GM19351 (cell line): ENCODE data around the gene CC2D1B.
"Not testable (repeated sequence)": the region's sequence is repeated elsewhere in the genome, so short reads cannot be mapped to it uniquely, and the experiment has no call there.

ENCODE experiments used
- ATAC-seq: cut with Tn5 transposase; IDR thresholded peaks from one replicate; pipeline ENCODE4 v1.9.1; 2021; ENCODE audit warnings: mild to moderate bottlenecking, moderate library complexity; ENCODE audit not compliant: unreplicated experiment

CC2D1B gene, protein sequence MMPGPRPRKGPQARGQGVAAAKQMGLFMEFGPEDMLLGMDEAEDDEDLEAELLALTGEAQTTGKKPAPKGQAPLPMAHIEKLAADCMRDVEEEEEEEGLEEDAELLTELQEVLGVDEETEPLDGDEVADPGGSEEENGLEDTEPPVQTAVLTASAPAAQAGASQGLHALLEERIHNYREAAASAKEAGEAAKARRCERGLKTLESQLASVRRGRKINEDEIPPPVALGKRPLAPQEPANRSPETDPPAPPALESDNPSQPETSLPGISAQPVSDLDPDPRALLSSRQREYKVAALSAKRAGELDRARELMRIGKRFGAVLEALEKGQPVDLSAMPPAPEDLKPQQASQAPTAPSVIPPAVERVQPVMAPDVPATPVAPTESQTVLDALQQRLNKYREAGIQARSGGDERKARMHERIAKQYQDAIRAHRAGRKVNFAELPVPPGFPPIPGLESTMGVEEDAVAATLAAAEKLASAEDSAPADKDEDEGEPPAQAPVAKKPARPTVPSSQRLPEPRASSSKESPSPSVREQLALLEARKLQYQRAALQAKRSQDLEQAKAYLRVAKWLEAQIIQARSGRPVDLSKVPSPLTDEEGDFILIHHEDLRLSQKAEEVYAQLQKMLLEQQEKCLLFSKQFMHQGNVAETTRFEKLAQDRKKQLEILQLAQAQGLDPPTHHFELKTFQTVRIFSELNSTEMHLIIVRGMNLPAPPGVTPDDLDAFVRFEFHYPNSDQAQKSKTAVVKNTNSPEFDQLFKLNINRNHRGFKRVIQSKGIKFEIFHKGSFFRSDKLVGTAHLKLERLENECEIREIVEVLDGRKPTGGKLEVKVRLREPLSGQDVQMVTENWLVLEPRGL

DNA sequence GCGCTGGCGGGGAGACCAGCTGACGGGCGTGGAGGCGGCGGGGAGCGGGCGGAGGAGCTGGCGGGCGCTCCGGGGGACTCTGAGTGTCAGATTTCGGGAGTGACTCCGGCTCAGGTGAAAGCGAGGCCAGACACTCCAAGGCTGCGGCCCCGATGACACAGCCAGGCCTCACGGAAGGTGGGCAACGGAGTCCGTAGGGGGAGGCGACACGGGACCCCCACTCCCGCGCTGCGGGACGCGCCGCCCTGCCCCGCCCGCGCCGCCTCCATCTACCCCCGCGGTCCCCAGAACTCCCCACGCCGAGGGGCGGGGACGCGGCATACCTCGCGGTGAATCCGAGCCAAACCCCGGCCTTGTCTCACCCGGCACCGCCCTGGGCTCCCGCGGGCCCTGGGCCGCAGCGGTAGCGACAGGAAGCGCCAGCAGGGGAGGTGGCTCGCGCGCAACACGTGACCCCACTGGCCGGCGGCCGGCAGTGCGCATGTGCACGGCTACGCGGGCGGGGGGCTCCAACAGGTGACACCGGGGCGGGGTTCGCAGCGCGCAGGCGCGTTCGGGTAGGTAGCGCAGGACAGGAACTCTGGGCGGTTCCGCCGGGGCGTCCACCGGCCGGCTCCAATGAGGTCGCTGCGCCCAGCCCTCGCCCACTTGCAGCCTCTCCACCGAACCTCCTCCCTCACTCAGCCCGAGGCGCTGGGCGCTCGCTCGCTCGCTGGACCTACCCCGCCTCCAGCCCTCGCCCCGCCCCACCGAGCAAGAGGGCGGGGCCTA is at the start of gene CC2D1B:
Gene CC2D1B (minus strand): TSS at position 460 of the 771 bp plus-strand sequence. CDS start 1,585 bp downstream, outside the sequence.
- ATAC-seq = peak; percentile 92

DNA sequence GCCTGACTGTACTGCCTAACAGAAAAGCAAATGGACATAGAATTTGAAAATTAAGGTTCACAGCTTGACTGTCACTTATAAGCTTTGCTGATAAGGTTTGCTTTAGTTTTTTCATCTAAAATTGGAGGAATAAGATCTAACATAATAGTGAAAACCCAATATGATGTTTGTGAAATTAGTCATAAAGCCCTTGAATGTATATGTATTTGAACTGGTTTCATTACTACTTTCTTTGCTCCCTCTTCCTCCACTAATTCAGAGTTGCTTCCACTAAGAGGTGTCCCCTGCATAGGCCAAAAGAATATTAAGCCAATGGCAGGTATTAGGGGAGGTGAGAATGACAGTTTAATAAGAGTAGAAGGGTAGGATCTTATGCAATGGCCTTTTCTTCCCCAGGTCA is 48.9 kb upstream of the CC2D1B start:
- no peak for ATAC-seq

DNA sequence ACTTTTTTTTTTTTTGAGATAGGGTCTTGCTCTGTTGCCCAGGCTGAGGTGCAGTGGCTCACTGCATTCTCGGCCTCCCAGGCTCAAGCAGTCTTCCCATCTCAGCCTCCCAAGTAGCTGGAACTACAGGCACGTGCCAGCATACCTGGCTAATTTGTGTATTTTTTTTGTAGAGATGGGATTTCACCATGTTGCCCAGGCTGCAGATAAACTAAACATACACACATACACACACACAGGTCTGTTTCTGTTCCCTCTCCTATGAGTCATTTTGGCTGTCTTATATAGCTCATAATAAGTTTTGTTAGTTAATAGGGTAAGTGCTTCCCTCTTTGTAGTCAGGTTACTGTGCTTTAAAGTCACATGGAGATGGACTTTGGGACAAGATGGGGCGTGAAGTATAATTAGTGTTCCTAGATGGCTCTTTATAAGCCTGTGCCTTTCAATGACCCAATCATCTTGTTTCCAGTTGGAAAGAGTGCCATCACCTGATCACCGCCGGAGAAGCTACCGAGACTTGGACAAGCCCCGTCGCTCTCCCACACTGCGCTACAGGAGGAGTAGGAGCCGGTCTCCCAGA is 47.5 kb upstream of the CC2D1B start:
- ATAC-seq = no peak

DNA sequence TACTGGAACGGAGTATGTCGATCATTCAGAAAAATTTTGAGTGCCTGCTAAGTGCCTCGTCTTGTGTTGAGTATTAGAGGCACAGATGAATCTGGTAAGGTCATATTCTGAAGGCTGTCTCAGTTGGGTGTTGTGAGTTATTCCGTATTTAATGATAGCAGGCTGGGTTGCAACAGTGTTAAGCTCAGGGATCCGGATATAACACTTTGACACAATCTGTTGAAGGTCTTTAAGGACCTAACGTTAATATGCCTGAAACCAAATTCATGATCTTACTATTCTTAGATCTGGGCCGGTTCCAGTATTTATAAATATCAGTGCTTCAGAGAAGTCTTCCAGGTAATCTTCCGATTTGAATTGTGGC is 39.0 kb upstream of the CC2D1B start:
- no peak for ATAC-seq

DNA sequence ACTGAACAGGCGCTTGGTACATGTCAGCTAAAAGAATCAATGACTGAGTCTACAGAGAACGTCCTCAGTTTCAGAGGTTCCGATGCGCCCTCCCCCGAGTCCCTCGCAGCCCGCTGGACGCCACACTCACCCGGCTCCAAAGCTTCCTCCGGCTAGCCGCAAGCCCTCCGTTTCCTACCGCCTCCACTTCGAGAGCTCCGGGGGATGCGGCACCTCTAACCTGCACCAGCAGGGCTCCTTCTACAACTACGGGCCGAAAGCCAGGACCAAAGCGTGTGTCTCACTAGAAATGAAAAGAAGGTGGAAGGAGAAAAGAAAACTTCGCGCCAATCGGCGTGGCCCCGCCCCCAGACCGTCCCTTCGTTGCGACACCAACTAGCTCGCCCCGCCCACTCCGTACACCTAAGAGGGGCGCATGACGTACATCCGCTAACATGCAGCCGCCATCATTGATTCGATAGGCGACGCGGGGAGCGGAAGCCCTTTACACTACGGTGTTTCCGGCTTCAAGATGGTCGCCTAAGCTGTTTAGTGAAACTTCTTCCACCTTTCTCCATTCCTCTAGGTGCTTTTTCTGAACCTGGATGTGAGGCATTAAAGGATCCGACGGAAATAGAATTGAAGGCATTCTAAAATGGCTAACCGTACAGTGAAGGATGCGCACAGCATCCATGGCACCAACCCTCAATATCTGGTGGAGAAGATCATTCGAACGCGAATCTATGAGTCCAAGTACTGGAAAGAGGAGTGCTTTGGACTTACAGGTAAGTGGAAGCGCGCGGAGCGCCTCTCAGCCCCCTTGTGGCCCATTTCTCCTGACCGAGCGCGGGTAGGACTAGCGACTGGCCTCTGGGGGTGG is 38.3 kb upstream of the CC2D1B start, which contains the start of the genes ORC1 and PRPF38A:
Gene ORC1 (minus strand): TSS at position 308 of the 859 bp plus-strand sequence. CDS start 2,200 bp downstream, outside the sequence.
Gene PRPF38A (plus strand): TSS at position 487 of the 859 bp plus-strand sequence. CDS start 148 bp downstream, at position 635.
- ATAC-seq = peak; percentile 87

DNA sequence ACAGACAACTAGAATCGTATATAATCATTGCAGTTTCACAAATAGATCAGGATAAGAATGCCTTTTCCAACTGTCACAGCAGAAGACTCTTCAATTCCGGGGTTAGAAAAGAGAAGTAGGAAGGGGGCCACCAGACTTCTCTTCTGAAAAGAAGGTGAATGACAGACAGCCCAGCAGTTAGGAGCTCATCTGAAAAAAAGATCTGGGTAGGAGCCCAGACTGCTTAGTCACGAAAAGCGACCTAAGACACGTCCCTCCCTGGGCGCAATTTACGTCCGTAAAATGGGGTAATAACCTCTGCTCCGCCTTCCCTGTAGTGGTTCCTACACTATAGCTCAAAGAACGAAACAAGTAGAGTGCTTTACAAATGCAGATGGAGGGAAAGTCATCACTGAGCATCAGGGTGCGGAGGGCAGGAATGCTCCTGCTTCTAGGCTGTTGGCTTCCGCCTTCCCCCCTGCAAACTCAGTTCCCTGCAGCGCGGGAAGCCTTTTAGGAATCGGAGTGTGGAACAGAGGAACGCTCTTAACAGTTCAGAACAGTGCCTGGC is 37.6 kb upstream of the CC2D1B start:
- peak; percentile 47 for ATAC-seq

DNA sequence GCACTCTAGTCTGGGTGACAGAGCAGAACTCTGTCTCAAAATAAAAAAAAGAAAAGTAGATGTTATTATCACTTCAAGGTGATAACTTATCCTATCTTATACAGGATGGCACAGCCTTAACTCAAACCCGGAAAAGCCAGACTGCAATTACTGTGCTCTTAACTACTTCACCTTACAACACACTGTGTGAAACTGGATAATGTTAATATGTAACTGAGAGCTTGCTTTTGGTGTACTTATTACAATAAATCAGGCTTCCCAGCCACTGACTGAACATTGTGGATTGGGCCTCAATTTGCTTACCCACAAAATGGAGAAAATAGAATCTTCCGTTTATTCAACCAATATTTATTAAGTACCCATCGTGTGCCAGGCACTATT is 36.8 kb upstream of the CC2D1B start:
- no peak for ATAC-seq

DNA sequence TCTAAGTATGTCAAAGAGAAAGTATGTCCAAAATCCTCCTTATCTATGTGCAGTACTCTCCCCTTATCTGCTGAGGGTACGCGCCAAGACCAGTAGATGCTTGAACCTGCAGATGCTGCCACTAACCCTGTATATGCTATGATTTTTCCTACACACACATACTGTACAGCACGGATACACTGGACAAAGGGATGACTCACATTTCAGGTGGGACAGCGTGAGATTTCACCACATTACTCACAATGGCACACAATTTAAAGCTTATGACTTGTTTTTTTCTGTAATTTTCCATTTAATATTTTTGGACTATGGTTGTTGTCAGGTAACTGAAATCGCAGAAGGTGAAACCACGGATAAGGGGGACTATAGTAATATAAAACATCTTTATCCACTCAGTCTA is 34.1 kb upstream of the CC2D1B start:
- ATAC-seq = no peak

DNA sequence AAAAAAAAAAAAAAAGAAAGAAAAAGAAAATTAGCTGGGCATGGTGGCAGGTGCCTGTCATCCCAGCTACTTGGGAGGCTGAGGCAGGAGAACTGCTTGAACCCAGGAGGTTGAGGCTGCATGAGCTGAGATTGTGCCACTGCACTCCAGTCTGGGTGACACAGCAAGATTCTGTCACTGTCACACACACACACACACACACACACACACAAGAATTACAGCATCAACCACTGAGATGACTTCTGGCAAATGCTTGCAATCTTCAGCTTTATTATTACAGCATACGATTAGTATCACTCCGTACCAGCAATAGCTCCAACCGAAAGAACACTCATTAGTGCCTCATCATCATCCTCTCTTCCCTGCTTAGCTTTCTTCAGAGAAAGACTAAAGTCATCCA is 33.6 kb upstream of the CC2D1B start:
- no peak for ATAC-seq

DNA sequence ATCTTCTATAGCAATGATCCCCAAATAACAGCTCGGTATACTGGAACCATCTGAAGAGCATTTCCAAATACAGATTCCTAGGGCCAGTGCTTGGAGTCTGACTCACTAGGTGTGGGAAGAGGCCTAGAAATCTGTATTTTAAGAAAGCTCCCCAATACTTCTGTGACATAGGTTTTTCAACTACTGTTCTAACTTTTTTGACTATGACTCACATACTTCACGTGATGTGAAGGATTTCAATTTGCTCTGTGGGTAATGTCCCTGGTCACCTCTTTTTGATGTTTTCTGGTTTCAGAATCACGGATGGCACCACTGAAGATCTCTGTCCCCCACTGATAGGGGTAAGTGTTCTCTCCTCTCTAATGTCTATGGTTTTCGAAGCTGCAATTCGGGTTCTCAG is 27.2 kb upstream of the CC2D1B start:
- ATAC-seq = no peak

DNA sequence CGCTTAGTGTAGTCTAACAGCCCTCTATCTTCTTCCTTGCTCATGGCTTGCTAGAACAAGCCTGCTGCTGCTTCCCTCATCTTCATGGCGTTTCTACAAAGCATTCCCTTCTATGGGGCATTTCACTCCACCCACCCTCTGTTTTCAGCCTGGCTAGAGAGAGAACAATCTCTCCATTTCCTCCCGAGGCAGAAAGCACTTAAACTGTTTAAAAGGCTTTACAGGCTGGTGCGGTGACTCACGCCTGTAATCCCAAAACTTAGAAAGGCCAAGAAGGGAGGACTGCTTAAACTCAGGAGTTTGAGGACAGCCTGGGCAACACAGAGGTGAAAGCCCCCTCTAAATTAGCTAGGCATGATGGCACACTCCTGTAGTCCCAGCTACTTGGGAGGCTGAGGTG is 20.5 kb upstream of the CC2D1B start:
- ATAC-seq = no peak

DNA sequence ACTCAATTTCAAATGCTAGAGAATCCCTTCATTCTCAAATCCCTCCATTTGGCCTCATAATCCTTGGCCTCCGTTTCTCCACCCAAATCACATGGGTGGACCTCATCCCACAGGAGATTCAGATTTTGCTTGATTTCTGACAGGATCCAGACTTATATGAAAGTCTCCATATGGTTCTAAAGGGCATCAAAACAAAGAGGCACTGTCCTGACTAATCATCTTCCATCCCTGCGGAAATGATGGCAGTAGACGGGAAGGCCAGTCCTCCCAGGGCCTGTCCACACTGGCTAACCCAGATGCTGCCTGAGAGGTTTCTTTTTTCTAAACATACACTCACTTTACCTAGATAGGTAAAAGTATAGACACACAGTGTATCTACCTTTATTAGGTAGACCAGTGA is 19.4 kb upstream of the CC2D1B start:
- ATAC-seq = no peak

DNA sequence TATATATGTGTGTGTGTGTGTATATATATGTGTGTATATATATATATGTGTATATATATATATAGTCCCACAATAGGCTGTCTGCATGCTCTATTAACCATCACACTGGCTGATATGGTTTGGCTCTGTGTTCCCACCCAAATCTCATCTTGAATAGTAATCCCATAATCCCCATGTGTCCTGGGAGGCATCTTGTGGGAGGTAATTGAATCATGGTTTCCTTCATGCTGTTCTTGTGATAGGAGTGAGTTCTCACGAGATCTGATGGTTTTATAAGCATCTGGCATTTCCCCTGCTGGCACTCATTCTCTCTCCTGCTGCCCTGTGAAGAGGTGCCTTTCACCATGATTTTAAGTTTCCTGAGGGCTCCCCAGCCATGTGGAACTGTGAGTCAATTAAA is 3.8 kb upstream of the CC2D1B start:
- not testable (repeated sequence) for ATAC-seq

DNA sequence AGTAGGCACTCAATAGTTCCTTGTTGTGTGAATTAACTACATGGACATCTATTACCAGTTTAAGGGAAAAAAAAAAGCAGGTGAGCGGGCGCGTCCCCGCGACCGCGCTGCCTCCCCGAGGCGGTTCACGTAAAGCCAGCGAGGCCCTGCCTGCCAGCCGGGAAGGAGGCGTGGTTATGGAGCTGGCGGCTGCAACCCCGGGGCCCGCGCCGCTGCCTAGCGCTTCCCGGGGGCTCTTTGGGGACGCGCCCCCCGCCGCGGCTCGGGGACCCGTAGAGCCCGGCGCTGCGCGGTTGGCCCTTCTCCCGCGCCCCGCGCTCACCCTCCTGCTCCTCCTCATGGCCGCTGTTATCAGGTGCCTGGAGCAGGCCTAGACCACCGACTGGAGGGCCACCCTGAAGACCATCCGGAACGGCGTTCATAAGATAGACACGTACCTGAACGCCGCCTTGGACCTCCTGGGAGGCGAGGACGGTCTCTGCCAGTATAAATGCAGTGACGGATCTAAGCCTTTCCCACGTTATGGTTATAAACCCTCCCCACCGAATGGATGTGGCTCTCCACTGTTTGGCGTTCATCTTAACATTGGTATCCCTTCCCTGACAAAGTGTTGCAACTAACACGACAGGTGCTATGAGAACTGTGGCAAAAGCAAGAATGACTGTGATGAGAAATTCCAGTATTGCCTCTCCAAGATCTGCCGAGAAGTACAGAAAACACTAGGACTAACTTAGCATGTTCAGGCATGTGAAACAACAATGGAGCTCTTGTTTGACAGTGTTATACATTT is 2.6 kb upstream of the CC2D1B start:
- no peak for ATAC-seq

DNA sequence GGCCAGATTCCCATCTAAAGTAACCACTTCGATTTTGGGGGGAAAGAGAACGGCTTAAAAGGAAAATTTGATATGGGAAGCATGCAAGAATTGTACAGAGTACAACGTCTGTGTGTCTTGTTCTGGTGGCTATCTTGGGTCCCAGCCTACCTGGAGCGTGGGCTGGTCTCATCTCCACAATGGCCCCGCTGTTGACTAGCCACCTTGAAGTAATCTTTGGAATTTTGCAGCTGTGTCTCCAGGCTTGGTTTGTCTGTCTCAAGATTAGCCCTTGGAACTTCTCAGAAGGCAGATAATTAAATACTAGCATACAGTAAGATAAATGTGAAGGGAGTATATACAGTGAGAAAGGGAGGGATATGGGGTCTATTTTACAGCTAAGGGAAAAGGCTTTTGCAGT is 1.3 kb upstream of the CC2D1B start:
- no peak for ATAC-seq

DNA sequence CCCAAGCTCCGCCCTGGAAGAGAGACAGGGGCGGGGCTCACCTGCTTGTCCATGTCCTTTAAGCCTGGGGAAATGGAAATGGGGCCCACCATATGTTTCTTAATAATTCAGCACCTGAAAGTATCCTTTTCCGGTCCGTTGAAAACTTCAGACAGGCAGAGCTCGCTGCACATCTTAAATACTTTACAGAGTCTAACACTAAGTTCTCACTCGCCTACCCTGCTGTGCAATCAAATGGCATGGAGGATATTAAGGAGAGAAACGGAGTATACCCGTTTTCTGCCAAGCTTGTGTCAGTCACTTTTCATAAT is 467 bp upstream of the CC2D1B start:
- peak; percentile 5 for ATAC-seq

DNA sequence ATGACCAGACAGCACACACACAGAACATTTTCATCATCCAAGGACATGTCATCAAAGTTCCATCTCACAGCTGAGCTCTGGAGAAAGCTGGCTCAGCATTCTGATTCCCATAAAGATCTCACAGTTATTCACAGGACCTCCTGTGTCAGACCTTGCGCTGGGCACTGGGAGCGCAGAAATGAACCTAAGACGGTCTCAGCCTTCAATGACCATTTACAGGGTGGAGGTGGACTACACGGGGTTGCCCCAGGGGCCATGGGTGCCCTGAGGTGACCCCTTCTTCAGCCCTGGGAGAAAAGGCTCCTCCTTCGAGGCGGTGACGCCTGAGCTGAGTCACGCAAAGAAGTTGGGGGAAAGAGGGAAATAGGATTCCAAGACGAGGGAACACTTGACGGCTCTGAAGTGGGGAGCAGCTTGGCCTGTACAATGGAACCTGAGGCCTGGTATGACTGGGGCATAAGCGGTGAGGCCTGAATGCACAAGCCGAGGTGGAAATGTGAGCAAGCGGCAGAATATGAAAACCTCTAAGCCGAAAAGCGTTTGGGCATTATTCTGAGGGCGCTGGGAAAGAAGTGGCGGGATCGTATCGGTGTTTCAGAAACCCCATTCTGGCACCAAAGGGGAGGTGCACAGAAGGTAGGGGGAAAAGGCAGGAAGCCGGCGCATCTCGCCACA is 797 bp downstream of the CC2D1B start:
- ATAC-seq = no peak

DNA sequence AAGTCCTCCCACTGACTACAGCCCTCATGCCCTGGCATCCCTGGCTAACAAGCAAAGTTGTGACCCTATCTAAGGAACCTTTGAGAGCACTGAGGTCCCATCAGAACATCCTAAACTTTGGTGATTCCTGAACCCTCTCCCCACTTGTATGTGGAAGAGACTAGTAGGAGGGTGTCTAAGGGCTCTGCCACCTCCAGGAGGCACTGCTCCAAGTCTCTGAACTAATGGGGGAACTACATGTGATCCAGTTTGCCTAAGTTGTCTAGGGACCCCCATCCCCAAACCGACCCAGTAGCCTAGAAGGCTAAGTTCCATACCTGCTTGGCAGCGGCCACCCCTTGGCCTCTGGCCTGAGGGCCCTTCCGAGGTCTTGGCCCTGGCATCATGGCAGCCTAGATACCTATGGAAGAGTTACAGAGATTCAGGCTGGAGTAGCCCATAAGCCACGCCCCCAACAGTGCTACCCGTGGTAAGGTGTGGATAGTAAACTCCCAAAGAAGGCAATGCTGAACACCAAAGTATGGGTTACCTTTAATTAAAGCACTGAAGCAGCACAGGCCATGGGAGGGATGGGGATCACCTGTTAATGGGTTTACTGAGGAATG is 1.7 kb downstream of the CC2D1B start:
- no peak for ATAC-seq
